GM19395 (cell line): ENCODE results near the gene STIMATE.

Experiments used
- ATAC-seq: cut with Tn5 transposase; IDR thresholded peaks from one replicate; pipeline ENCODE4 v1.9.1; 2021; ENCODE audit warnings: mild to moderate bottlenecking, moderate library complexity; ENCODE audit not compliant: unreplicated experiment

Gene STIMATE

DNA sequence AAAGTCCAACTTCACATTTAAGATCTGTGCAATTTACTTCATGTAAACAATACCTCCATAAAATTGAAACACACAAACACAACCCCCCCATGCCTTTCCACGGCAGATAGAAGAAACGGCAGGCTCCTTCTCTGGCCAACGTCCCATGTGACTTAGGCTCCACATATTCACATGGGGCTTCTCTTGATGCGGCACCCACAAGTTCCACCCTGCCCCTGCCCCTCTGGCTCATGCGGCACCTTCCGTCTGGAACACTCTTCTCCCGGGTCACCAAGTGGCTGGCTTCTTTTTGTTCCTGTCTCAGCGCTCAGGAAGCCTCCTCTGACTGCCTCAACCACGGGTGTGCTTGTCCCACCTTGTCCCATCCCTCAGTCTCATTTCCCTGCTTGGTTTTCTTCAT lies 25.6 kb downstream of the STIMATE start:
- ATAC-seq, result no peak

DNA sequence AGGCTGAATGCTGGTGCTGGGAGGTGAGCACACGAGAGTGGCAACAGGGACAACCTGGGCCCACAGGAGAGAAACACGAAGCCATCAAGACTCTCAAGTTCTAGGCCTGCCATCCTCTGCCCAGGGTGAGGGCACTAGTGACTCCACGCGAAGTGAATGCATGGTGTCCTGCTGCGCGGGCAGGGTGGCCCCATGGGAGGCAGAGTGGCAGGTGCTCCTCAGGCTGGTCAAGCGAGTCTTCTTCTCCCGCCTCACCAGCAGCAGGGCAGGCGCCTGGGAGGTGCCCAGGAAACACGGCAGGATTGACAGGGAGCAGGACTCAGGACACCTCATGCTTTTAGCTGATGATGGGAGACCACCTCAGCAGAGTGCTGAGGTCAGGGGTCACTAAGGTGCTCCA lies 26.9 kb downstream of the STIMATE start:
- ATAC-seq, result no peak

DNA sequence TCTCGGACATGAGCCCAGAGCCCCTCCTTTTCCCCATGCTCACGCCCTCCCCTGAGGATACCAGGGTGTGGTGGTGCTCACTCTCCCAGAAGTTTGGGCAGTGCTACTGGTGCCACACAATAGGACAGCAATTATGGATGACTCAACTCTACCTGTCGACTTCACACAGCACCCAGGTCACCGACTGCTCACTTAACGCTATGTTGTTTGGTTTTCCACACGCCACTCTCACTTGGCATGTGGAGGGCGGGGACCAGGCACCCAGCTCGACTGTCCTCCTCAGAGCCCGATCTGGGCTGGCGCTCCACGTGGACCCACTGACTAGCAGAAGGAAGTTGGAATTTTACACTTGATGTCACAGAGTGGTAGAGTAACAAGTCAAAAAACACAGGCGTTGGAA lies 30.9 kb downstream of the STIMATE start:
- no peak for ATAC-seq

DNA sequence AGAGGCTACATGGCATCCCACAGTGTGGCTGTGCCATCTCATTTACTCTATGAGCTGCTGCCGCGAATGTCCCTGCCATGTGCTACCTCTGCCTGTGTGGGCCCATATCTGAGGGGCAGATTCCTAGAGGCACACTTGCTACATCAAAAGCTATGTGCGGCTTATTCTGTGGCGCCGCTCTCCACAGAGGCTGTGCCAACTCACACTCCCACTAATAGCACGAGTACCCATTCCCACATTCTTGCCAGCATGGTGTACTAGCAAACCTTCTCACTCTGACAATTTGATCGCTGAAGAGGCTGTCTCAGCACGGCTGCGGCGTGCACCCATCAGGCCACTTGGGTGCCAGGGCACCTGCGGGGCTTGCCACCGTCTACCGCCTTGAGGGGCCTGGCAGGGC lies 31.4 kb downstream of the STIMATE start:
- no peak for ATAC-seq

DNA sequence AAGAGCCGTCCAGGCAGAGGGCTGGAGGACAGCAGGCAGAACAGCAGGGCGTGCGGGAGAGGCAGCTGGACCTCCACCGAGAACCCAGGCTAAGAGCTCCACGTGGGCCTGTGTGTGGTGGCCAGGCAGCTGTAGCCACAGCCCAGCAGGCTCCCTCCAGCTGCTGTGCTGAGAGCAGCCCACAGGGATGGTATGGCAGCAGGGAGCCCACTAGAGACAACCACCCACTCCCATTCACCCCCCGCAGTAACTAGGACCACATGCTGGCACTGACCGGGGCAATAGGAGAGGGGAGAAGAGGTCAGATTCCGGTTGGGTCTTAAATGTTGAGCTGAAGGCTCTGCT lies 37.0 kb downstream of the STIMATE start:
- no peak for ATAC-seq

DNA sequence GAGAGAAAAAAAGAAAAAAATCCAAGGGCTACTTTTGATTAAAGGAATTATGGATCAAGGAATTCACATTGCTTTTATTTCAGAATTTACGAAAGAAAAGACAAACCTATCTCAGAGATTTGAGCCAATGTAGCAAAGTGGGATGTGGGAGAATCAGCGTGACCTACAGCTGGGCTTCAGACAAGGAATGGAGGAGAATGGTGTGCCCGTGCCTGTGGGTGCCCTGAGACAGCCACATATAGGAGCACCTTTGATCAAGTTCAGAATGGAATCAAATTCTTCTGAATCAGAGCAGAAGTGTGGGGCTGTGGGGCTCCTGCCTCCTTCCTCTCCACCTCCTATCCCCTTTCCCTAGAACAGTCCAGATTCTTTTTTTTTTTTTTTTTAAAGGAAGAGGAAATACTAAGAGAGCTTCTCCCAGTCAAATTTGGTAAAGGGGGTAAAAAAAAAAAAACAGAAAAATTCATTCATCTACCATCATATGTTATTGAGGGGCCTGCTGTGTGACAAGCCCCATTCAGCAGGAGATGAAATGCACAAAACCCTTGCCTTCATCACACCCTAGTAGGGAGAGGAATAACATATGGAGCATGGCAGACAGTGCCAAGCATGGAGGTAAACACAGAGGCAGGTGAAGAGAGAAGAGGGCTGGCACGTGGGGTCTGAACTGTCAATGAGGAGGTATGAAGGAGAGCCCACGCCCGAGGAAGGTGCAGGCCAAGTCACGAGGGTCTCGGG lies 37.5 kb downstream of the STIMATE start:
- no peak for ATAC-seq

DNA sequence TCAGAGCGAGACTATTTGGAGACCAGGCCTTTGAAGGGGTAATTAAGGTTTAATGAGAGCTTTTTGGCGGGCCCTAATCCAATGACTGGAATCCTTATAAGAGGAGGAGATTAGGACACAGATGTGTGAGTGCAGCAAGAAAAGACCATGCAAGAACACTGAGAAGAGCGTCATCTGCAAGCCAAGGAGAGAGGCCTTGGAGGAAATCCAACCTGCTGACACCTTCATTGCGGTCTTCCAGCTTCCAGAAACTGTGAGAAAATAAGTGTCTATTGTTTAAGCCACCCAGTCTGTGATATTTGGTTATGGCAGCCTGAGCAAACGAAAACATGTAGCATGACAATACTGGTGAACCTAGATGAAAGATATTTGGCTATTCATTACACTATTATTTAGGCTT lies 39.5 kb downstream of the STIMATE start:
- ATAC-seq, result no peak

DNA sequence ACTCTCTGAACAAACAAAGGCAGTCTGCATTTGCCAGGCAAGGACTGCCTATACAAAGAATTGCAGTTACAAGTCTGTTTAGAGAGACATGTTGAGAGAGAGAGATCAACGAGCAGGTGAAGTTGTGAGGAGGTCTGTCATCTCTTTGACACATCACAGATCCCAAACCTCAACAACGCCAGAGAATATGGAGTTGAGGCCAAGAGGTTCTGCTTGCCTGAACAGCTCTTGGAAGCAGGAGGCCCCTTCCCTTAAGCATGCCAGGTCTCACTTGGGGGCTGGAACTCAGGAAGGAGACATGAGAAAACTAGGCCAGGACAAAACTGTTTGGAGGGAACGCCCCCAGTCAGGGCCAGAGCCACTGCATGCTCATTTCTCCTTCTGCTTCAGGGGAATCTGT lies 40.2 kb downstream of the STIMATE start:
- no peak for ATAC-seq

DNA sequence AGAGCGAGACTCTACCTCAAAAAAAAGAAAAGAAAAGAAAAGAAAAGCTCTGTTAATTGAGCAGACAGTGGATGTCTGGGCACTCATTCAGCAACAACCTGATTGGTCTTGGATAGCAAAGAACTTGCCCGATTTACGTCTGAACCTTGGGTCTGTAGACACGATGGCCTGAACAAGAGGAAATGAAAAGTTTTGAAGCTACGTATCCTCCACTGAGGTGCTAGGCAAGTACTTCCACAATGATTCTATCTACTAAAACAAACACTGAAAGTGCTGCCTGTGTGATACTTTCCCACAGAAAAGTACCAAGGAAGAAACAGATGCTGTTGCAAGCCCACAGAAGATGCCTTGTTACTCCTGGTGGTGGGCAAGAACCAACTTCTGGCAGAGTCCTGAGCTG lies 40.7 kb downstream of the STIMATE start:
- no peak for ATAC-seq

DNA sequence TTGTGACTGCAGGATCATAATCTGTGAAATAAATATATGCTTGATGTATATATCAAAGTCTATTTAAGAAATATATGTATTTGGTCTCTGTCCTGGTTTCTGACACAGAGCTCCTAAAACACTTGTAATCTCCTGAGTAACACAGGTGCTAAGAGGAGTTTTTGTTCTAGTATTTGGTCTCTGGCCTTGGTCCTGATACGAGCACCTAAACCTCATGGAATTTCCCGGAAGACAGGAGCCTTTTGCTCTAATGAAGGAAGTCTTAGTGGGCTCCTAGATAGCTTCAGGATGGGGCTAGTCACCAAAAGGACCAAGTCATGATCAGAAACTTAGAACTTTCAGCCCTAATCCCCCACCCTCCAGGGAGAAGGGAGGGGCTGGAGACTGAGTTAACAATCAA lies 43.3 kb downstream of the STIMATE start:
- no peak for ATAC-seq

DNA sequence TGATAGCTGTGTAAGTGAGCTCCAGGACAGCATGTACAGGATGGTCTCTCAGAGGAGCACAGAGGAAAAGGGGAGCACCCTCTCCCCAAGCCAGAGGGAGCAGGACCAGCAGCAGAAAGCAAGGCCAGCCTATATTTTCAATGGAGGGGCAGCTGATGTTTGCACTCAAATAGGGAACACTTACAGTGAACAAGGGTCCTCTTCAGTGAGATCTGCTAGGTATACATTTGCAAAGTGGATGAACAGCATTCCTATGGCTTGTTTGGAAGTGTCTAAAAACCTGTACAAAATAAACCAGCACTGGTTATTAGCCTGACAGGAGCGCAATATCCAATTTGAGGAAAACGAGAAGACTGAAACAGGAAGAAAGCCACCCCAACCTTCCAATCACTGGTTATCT lies 44.9 kb downstream of the STIMATE start:
- ATAC-seq, result no peak

DNA sequence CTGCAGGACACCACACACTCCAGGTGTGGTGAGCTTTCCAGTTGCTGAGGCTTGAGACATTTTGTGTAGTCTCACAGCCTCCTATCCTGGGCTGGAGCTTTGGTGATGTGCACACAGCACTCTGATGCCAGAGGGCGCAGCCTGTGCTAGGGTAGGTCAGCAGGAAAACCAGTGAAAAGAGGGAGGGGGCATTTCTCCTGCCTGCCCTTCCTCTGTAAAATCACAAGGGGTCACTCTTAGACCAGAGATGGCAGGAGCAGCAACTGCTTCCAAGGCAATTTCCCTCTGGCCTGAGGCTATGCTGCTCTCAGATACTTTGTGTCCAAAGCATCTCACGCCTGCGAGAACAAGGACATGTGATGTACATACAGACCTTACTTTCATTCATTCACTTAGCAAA lies 46.0 kb downstream of the STIMATE start:
- ATAC-seq, result no peak

DNA sequence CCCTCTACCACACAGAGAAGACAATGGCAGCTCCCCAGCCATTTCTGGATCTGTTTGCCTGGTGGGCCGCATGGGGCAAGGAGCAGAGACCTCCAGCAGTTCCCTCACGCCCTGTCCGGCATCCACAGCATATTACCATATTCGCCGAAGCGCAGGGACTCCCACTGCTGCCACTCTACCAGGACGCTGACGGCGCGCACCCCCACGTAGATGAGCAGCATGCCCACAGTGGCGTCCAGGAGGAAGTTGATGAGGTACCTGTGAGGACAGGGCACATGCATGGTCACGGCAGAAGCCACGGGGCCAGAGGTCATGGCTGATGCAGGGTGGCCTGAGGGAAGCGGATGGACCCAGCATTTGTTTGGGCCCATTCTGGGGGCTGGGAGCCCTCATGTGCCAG lies 47.7 kb downstream of the STIMATE start:
- no peak for ATAC-seq

DNA sequence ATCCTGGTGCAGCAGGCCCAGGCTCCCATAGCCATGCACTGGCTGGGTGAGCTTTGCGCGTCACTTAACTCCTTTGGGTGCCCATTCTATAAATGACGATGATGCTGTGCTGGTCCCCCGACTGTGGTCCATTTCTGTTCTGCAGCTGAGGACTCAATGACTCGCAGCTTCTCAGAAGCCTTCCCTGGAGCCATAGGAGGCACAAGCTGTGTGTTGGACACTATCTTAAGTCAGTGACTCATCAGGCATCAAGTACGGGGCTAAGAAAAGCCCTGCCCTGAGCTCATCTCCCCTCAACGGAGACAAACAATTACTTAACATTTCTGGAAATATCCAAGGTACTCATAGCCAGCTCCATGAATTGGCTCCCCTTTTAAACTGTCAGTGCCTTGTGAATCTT lies 48.7 kb downstream of the STIMATE start:
- ATAC-seq, result no peak

DNA sequence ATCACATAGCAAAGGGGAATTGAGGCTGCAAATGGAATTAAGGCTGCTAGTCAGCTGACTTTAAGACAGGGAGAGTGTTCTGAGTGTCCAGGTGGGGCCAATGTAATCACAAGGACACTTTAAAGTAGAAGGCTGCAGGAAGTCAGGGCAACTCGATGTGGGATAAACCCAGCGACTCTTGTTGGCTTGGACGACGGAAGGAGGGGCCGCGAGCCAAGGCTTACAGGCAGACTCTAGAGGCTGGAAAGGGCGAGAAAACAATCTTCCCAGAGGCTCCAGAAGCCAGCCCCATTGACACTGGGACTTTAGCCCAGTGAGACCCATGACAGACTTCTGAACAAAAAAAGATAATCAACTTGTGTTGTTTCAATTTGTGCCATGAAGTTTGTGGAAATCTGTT lies 49.6 kb downstream of the STIMATE start:
- no peak for ATAC-seq

DNA sequence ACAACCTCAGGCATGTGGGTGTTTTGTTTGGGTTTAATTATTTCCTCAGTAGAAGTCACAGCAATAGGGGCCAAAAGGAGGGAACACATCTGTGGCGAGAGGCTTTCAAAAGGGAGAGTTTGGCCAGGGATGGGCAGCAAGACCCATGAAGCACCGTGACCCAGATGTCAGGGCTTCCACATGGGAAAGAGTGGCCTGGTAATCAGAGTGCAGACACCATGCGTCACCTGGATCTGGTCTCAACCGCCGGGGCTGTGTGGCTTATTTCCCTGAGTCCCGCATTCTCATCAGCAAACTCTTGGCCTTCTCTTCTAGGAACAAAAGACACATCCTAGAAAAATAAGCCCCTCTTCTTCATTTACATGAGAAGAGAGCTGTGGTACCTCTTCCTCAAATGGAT lies 50.1 kb downstream of the STIMATE start:
- ATAC-seq, result no peak

DNA sequence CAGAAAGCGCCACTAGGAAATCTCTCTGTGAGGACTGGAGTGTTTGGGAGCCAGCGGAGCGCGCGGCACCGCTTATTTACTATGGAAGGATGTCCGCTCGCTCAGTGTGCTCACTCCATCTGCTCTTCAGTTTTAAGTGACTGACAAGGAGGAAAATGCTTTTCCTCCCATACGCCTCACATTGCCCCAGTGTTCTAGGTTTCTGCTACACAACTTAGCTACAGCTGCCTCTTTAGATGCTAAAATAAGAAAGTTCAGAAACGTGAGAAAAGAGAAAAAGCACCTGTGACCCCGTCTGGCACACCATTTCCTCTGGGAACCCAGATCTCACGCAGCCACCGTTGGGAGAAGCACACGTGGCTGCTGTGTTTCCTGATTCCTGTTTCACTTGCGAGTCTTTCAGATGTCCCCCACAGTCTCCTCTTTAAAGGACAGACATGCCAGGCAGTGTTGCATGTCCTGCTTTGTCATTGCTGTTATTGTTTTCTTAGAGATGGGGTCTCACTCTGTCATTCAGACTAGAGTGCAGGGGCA lies 50.8 kb downstream of the STIMATE start:
- no peak for ATAC-seq

DNA sequence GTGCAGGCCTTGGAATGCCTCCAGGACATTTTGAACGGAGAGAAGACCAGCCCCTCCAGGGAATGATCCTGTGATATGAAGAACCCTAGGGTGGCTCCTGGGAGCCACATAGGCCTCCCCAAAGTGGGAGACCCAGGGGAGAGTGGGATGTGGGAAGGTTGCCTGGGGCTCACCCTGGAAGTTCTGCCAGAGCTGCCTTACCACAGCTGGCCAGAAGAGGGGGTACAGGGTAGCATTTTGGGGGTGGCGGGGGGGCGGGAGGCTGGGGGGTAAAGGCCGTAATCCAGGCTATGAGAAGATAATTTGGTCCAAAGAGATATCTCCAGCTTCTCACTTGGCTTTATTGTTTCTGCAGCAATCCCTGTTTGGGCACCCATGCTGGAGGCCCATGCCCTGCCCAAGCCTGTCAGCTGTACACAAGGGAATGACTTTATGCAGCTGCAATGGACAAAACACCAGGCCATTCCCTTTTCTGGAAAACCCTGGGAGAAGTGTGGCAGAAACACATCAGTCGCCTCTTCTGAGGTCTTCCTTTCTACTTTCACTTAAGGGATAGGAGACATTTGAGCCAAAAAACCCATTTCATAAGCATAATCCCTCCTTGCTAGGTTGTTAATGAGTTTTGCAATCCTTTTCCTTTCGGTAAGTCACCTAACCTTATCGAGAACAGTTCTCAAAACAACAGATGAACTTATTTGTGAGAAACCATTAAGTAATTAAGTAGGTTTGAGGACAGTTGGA lies 51.5 kb downstream of the STIMATE start:
- no peak for ATAC-seq

DNA sequence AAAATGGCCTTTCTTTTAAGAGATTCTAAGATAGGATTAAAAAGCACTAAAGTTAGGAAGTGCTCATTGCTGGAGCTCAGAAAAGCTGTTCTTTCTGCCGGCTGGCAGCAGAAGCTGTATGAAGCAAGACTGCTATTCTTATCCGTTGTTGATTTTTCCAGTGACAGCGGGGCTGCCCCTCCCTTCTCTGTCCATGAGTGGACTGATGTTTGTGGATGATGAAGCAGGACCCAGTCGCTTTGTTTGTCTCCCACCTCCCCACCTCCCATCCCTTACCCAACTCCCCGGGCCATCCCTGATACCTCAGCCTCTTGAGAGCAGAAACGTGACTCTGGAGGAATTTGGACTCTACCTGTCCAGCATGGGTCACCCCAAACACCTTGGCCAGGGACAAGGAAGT lies 52.2 kb downstream of the STIMATE start:
- ATAC-seq, result no peak

DNA sequence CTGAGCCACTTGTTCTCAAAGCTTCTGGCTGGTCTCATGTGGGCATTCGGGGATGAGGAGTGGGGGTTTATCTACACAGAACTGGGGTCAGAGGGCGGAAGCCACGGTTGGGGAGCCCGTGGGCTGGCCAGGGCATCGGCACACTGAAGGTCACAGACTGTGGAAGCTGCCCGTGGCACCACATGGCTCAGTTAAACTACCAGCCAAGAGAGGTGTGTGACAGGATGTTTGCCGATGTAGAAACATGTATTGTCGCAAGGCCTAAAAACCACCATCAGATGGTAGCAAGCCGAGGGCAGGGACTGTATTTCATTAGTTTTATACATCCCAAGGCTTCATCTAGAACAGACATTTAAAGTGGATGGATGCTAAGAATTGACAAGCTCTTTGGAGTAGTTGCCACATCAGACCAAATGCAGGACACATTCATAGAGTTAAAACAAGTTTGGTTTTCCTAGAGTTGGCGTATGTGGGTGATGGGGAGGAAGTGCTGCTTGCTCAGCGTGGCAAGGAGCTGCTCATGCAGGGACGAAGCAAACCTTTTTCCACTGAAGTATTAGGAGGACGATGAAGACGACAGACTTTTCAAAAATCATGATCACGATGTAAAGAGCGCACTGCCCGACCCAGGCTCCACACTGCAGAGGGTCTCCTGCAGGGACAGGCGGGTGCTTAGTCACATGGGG lies 52.9 kb downstream of the STIMATE start:
- no peak for ATAC-seq

DNA sequence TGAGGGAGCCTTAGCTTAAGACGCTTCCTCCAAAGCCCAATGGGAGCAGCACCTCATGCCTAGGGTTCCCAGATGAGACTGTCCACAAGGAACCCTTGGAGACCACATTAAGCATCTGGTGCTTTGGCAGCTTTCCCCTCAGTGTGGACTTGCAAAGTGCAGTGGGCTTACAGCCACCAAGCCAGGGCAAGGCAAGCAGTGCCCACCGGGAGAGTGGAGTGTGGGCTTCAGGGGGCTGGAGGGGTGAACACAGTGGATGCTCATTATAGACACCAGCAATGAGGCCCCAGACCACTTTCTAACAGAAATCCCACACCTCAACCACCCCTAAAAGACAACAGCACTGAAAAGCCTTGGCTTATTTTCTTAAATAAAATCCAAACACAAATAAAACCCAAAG lies 53.5 kb downstream of the STIMATE start:
- no peak for ATAC-seq
